HUES64 (cell line): ENCODE measurements around the gene PDS5B.

Experiments used
- H3K27ac ChIP-seq: 2 replicates; pipeline ENCODE4 v1.7.0; 2013; ENCODE audit warnings: low read depth, low read length, inconsistent platforms
- H3K27me3 ChIP-seq: 2 replicates; pipeline ENCODE4 v1.6.1; 2013; ENCODE audit warnings: mild to moderate bottlenecking, low read length; ENCODE audit not compliant: insufficient read depth
- H3K36me3 ChIP-seq: 2 replicates; pipeline ENCODE4 v1.6.1; 2013; ENCODE audit warnings: mild to moderate bottlenecking, low read length; ENCODE audit not compliant: insufficient read depth
- H3K4me1 ChIP-seq: 2 replicates; pipeline ENCODE4 v1.6.1; 2013; ENCODE audit warnings: mild to moderate bottlenecking, low read length, moderate library complexity; ENCODE audit not compliant: insufficient read depth
- H3K4me3 ChIP-seq: 2 replicates; pipeline ENCODE4 v1.5.1; 2013; ENCODE audit warnings: mild to moderate bottlenecking, low read length, moderate library complexity
- H3K9ac ChIP-seq: 2 replicates; pipeline ENCODE4 v1.6.1; 2013; ENCODE audit warnings: mild to moderate bottlenecking, low read depth, low read length
- H3K9me3 ChIP-seq: 2 replicates; pipeline ENCODE4 v1.6.1; 2013; ENCODE audit warnings: low read depth, low read length; ENCODE audit not compliant: insufficient read depth
- WGBS: fragments of 150-250, 120-280 bp; methylation state at CpG from one replicate; pipeline ENCODE4 v1.1.7; 2013; ENCODE audit warnings: missing lambda C conversion rate; 5-methylcytosine and 5-hydroxymethylcytosine counted together

The PDS5B gene

DNA sequence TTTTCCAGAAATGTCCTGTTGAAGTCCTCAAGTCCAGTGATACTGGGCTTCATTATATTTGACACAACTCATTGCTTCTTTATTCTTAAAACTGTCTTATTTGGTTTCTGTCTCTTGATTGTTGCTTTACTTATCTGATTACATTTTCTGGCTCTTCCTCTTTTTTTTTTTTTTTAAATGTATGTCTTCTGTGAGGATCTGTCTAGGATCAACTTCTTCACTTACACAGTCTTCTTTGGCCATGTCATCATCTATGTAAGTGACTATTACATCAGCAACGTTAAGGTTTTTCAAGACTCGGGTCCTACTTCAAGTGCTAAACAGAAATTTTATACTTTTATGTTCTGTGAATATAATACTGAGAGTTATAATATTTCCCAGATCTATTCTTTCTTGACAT lies 162.1 kb downstream of the PDS5B start:
- no peaks in the 10 kb centered on the region for H3K27me3 ChIP-seq
- H3K4me1 ChIP-seq, result peaks cover 4% of the 10 kb centered on the region; the same call in 1 of the 2 replicates
- H3K9ac ChIP-seq, result no peak overlapping the region
- no peaks in the 10 kb centered on the region for H3K9me3 ChIP-seq
- no peak overlapping the region for H3K27ac ChIP-seq
- WGBS, result 100% methylated on average over 1 of the region's 2 CpGs
- peaks cover 33% of the 10 kb centered on the region for H3K36me3 ChIP-seq
- H3K4me3 ChIP-seq, result no peak overlapping the region

DNA sequence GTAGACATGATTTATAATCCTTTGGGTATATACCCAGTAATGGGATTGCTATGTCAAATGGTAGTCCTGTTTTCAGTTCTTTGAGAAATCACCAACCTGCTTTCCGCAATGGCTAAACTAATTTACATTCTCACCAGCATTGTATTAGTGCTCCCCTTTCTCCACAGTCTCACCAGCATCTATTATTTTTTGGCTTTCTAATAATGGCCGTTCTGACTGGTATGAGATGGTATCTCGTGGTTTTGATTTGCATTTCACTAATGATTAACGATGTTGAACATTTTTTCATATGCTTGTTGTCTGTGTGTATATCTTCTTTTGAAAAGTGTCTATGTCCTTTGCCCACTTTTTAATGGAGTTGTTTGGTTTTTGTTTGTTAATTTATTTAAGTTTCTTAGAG lies 165.1 kb downstream of the PDS5B start:
- Histone ChIP-seq H3K4me1 (no peaks in the 10 kb centered on the region), H3K27ac (no peak overlapping the region), H3K27me3 (no peaks in the 10 kb centered on the region), H3K36me3 (peaks cover 50% of the 10 kb centered on the region), H3K4me3 (no peak overlapping the region), H3K9me3 (no peaks in the 10 kb centered on the region), H3K9ac (no peak overlapping the region)
- WGBS, result 99% methylated on average over 4 of the region's 4 CpGs

DNA sequence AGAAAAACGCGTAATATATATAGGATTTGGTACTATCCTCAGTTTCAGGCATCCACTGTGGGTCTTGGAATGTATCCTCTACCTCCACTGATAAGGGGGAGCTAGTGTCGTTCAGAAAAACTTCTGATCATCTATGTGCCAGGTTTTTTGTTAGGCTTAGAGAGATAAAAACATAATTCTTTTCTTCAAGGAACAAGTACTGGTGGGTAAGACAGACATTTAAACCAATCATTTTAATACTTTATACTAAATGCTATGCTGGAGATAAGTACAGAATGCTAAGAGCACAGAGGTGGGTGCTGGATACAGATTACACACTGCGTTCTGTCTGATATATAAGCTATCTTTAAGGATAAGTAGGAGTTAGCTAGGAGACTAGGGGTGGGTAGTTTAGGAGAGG lies 166.1 kb downstream of the PDS5B start:
- Histone ChIP-seq H3K27me3 (no peaks in the 10 kb centered on the region), H3K9ac (no peak overlapping the region), H3K4me3 (no peak overlapping the region), H3K4me1 (no peaks in the 10 kb centered on the region), H3K9me3 (no peaks in the 10 kb centered on the region), H3K36me3 (peaks cover 47% of the 10 kb centered on the region), H3K27ac (no peak overlapping the region)
- WGBS, result 98% methylated on average over 2 of the region's 4 CpGs

DNA sequence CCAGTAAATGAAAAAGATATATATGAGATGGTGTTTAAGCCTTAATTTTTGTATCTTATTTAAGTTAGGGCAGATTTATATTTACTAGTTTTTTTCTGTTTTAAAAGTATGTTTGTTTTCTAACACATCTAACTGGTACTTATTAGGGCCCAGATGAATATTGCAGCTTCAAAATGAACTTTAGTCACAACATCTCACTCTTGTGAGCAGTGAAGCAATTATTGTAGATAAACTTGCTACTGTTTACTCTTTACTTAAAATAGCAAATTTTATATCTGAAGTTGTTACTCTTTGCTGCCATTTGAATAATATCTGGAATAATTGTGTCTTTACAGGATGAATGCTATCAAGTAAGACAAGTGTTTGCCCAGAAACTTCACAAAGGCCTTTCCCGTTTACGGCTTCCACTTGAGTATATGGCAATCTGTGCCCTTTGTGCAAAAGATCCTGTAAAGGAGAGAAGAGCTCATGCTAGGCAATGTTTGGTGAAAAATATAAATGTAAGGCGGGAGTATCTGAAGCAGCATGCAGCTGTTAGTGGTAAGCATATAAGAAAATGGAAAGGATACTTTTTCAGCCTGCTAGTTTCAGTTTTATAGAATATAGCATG lies 166.8 kb downstream of the PDS5B start:
- H3K36me3 ChIP-seq, result peaks cover 44% of the 10 kb centered on the region
- no peak overlapping the region for H3K9ac ChIP-seq
- H3K9me3 ChIP-seq, result no peaks in the 10 kb centered on the region
- no peak overlapping the region for H3K4me3 ChIP-seq
- no peaks in the 10 kb centered on the region for H3K27me3 ChIP-seq
- WGBS, result 94% methylated on average over 3 of the region's 3 CpGs
- no peak overlapping the region for H3K27ac ChIP-seq
- no peaks in the 10 kb centered on the region for H3K4me1 ChIP-seq

DNA sequence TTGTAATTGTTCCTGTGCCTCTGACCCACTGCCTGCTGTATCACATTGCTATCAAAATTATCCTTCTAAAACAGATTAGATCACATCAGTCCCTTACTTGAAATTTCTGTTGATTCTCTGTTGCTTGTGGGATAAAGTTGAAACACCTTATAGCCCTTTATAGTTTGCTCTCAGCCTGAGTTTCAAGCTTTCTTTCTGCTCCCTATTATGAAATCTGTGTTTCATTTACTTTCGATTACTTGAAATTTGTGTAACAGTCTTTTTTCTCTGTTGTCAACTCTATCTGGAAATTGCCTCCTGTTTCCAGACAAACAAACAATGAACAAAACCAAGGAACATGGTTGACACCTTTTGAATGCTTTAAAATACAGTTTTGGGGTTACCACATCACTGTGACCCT lies 167.9 kb downstream of the PDS5B start:
- peaks cover 51% of the 10 kb centered on the region for H3K36me3 ChIP-seq
- WGBS, result 100% methylated on average over 1 of the region's 1 CpG

DNA sequence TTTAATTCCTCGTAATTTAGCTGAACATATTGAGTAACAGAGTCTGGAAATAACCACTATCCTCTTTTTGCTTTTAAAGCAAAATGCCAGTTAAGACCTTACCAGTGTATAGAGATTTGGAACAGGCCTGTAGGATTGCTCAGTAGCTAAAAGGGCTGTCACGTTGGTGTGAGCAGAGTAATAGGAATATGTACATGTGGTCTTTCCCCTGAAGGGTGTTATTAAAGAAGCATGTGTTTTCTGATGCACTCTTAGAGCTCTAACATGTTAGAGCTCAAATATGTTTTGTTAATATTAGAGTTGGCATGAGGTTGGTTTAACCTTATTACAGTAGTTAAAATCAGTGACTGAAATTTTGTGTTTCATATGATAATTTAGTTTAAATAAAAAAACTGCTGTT lies 172.9 kb downstream of the PDS5B start:
- WGBS, result 93% methylated on average over 2 of the region's 2 CpGs
- no peaks in the 10 kb centered on the region for H3K27me3 ChIP-seq
- H3K9ac ChIP-seq, result no peak overlapping the region
- H3K4me1 ChIP-seq, result no peaks in the 10 kb centered on the region
- no peak overlapping the region for H3K27ac ChIP-seq
- peaks cover 59% of the 10 kb centered on the region for H3K36me3 ChIP-seq
- H3K9me3 ChIP-seq, result peaks cover 3% of the 10 kb centered on the region; the same call in 1 of the 2 replicates
- H3K4me3 ChIP-seq, result no peak overlapping the region

More for the DNA sequence above, 167.9 kb downstream of the PDS5B start:
- no peak overlapping the region for H3K9ac ChIP-seq
- no peaks in the 10 kb centered on the region for H3K4me1 ChIP-seq
- H3K4me3 ChIP-seq, result no peak overlapping the region
- H3K27ac ChIP-seq, result no peak overlapping the region
- no peaks in the 10 kb centered on the region for H3K9me3 ChIP-seq
- no peaks in the 10 kb centered on the region for H3K27me3 ChIP-seq

DNA sequence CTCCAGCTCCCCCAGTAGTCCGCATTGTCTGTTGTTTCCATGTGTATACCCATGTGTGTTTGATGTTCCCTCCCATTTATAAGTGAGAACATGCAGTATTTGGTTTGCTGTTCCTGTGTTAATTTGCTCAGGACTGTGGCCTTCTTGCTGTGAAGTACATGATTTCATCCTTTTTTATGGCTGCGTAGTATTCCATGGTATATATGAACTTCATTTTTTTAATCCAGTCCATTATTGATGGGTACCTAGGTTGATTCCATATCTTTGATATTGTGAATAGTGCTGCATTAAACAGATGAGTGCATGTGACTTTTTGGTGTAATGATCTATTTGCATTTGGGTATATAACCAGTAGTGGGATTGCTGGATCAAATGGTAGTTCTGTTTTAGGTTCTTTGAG lies 175.2 kb downstream of the PDS5B start:
- 100% methylated on average over 2 of the region's 2 CpGs for WGBS
- Histone ChIP-seq H3K27me3 (no peaks in the 10 kb centered on the region), H3K36me3 (peaks cover 46% of the 10 kb centered on the region), H3K27ac (no peak overlapping the region), H3K4me1 (no peaks in the 10 kb centered on the region), H3K9ac (no peak overlapping the region), H3K9me3 (peaks cover 3% of the 10 kb centered on the region; the same call in 1 of the 2 replicates), H3K4me3 (no peak overlapping the region)

DNA sequence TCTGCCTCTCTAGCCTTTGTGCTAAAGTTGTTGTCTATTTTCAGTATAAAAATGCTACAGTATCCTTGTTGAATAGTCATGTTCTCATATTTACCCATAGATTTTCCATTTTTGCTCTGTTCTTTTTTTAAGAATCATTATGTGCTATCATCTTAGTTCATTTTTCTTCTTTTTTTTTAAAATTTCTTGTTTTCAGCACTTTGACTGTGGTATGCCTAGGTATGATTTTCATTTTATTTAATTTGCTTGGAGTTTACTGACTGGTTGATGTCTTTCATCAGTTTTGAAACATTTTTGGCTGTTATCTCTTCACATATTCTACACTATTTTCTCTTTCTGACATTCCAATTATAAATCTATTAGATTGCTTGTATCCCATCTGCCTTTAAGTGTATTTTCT lies 192.9 kb downstream of the PDS5B start:
- H3K4me1 ChIP-seq, result no peaks in the 10 kb centered on the region

DNA sequence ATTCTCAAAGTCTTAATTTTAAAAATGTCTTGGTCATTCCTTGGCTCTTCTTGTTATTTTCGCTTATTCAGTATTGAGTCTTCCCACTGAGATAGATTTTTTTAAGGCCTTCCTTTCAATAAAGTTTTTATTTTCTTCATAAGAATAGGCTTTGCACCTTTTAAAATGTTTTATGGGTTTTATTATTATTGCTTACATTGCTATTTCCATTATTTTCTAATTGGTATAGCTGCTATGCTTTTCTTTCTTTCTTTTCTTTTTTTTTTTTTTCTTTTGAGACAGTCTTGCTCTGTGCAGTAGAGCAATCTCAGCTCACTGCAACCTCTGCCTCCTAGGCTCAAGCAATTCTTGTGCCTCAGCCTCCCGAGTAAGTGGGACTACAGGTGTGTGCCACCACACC lies 195.7 kb downstream of the PDS5B start:
- WGBS, result 100% methylated on average over 1 of the region's 2 CpGs
- peaks cover 18% of the 10 kb centered on the region for H3K36me3 ChIP-seq

More for the DNA sequence above, 192.9 kb downstream of the PDS5B start:
- H3K36me3 ChIP-seq, result peaks cover 31% of the 10 kb centered on the region
- no peak overlapping the region for H3K27ac ChIP-seq
- H3K9me3 ChIP-seq, result 0 out of 2 replicates have a peak, but pooled peaks cover 4% of the 10 kb centered on the region
- no peaks in the 10 kb centered on the region for H3K27me3 ChIP-seq
- no peak overlapping the region for H3K9ac ChIP-seq
- no peak overlapping the region for H3K4me3 ChIP-seq

DNA sequence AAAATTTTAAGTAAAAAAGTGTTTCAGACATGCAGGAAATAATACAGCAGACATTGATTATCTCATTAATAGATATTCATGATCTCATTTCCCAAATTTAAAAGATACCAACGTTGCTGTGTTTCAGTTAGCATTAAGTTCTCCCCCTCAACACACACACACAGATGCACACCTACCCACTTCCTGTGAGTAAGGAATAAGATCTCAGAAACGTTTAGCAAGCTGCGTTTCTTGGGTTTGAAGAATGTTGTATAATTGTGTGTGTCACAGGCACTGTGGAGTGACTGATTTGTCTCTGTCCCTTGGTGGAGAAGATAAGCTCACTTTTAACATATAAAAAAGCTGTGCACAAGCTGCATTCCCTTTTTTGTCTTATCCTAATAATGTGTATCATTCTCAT lies 196.8 kb downstream of the PDS5B start:
- Histone ChIP-seq H3K36me3 (peaks cover 16% of the 10 kb centered on the region; the same call in 1 of the 2 replicates), H3K9me3 (0 out of 2 replicates have a peak, but pooled peaks cover 4% of the 10 kb centered on the region), H3K9ac (no peak overlapping the region), H3K27ac (no peak overlapping the region), H3K4me3 (no peak overlapping the region), H3K4me1 (no peaks in the 10 kb centered on the region), H3K27me3 (no peaks in the 10 kb centered on the region)
- 84% methylated on average over 3 of the region's 3 CpGs for WGBS

More for the DNA sequence above, 195.7 kb downstream of the PDS5B start:
- Histone ChIP-seq H3K27ac (no peak overlapping the region), H3K9ac (no peak overlapping the region), H3K27me3 (no peaks in the 10 kb centered on the region), H3K4me3 (no peak overlapping the region), H3K4me1 (no peaks in the 10 kb centered on the region), H3K9me3 (0 out of 2 replicates have a peak, but pooled peaks cover 4% of the 10 kb centered on the region)

DNA sequence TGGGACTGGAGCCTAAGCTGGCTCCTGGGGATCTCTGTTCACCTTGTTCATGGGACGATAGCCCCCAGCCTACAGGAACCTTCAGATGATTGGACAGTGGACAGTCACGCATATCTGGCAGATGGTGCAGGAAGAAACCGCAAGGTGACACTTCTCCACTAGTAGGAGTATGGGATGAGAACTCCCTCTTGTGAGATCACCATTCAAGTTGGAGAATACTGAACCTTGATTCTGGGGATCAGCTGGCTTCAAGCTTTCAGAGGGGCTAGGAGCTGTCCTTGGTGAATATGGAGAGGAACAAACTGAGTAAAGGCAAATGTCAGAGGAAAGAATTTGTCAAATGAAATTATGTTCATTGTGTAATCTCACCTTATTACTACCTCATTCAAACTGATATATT lies 204.5 kb downstream of the PDS5B start:
- no peaks in the 10 kb centered on the region for H3K9me3 ChIP-seq
- H3K9ac ChIP-seq, result no peak overlapping the region
- H3K4me1 ChIP-seq, result no peaks in the 10 kb centered on the region
- no peaks in the 10 kb centered on the region for H3K36me3 ChIP-seq
- WGBS, result 96% methylated on average over 3 of the region's 3 CpGs
- no peak overlapping the region for H3K4me3 ChIP-seq
- H3K27me3 ChIP-seq, result no peaks in the 10 kb centered on the region
- H3K27ac ChIP-seq, result no peak overlapping the region
